GM19035 (cell line): ENCODE data around the gene PTTG1IP.
"Not testable (repeated sequence)": the region's sequence is repeated elsewhere in the genome, so short reads cannot be mapped to it uniquely, and the experiment has no call there.

Experiments
- ATAC-seq: cut with Tn5 transposase; IDR thresholded peaks from one replicate; pipeline ENCODE4 v1.9.1; 2021; ENCODE audit not compliant: unreplicated experiment

The PTTG1IP gene

GRCh38 chr21:44883250-44883649 is 9.8 kb upstream of the PTTG1IP start:
- no peak for ATAC-seq

GRCh38 chr21:44881198-44881872 is 7.8 kb upstream of the PTTG1IP start:
- ATAC-seq, result no peak

- no peak for ATAC-seq
These were observed 7.1 kb upstream of the PTTG1IP start for GRCh38 chr21:44880405-44881197.

GRCh38 chr21:44879238-44879637 is 5.7 kb upstream of the PTTG1IP start:
- not testable (repeated sequence) for ATAC-seq

DNA sequence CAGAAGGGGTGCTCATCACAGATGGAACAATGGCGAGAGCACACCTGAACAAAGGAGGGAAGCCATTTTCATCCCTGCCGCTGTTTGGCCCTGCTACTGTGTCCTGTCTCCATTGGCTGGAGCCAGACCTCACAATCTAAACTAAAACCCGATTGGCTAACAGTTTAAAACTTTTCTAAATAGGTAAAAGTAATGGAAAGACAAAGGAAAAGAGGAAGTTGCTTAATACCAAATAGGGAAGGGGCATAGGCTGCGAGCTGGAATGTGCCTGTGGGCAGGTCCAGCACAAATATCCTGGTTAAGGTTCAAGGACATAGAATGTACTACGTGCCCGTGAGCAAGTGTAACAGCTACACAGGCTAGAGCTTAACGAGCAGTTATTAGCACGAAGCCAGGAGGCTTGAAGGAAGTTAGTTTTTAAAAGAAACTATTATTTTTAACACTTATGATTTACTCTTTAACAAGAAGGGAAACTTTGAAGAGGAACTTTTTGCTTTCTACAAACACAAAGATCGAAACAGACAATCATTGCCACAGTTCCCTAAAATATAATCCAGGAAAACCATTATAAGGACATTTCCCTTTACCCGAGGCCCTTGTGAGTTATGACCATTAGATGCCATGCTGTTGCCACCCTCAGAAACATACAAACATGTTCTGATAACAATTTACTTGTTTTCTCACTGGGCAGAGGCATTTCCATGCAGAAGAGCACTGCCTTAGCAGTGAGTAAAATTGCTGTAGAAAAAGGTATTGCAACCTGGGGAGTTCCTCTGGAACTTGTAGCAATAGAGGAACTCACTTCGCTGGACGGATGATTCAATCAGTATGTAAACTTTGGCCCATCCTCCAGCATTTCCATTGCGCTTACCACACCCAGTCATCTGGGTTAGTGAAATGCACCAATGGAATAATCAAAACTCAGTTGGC is 4.8 kb upstream of the PTTG1IP start:
- no peak for ATAC-seq

DNA sequence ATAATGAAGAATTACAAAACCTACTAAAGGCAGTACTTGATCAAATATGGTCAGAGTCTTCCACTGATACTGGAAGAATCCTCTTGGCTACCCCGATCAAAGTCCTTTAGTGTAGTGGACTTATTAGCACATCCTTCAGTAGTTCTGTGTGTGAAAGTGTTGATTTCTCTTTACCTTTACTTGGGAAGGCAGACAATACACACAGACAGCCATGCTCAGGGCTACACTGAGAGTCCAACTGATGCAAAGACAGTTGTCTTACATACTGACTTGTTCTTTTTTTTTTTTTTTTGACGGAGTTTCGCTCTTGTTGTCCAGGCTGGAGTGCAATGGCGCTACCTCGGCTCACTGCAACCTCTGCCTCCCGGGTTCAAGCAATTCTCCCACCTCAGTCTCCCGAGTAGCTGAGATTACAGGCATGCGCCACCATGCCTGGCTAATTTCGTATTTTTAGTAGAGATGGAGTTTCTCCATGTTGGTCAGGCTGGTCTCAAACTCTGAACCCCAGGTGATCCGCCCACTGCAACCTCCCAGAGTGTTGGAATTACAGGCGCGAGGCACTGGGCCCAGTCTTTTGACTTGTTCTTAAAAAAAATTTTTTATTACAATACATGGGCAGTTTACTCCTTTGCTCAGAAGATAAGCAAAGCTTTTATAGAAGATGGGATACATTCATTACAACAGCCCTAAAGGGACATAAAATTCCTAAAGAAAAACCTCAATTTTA is 3.5 kb upstream of the PTTG1IP start:
- no peak for ATAC-seq

DNA sequence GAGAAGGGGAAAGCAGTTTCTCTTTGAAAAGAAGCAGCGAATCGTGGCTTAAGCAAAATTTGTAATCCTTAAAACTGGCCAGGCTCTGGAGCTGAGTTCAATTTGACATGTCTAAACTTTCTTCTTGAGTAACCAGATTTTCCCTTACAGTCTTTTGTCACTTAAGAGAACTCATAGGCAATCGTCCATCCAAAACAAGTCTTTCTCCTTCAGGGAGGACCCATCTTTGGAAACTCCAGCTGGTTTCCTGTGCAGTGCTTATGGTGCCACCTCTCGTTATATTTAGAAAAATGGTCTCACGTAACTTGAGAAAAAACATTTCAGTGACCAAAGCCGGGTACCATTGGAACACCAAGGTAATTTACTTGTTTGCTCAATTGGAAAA is 1.8 kb upstream of the PTTG1IP start:
- no peak for ATAC-seq

DNA sequence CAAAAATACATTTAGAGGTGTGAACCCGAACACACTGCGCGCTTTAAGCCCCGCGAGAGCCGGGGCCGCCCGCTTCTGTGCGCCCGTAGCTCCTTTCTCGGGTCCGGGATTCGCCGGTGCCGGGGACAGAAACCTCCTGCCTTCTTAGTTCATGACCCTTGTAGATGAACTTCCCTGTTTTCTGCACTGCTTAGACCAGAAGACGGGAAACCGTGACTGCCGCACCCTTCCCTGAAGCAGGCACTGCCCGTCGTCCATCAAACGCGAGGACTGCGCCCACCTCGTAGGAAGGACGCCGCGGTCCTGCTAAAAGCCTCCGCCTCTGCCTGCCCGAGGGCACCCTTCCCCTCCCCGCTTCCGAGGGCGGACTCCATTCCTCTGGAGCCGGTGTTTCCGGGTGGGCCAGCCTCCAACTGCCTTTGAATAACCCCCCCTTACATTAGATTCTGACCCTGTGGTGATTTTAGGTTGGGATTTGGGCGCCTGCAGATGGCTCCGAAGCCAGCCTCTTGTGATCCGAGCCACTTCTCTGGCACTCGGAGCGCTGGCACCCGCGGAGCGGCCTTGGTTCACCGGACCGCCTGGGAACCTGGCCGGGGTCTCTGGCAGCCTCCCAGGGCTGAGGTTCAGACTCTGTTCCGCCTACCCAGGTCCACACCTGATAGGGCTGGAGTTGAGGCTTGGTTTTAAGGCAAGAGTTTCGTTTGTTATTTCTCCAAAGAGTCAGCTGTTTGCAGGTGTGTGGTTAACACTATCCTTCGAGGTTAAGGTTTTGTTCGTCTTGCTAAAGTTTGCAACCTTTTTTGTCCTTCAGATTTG is 1.2 kb upstream of the PTTG1IP start:
- ATAC-seq, result no peak

DNA sequence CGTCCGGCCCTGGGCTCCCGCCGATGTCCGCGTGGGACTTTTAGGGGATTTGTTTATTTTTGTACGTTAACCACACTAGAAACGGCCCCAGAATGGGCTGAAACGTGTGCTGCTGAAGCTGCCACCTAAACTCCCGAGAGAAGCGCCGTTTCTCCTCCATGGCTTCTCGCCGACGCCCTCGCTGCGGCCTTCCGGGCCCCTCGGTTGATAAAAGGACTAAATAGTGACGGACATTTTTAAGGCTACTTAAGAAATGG is 678 bp upstream of the PTTG1IP start:
- ATAC-seq, result peak; percentile 3

GRCh38 chr21:44872649-44873355 is 688 bp downstream of the PTTG1IP start:
- ATAC-seq, result no peak

GRCh38 chr21:44872323-44872648 is 1.2 kb downstream of the PTTG1IP start:
- no peak for ATAC-seq

DNA sequence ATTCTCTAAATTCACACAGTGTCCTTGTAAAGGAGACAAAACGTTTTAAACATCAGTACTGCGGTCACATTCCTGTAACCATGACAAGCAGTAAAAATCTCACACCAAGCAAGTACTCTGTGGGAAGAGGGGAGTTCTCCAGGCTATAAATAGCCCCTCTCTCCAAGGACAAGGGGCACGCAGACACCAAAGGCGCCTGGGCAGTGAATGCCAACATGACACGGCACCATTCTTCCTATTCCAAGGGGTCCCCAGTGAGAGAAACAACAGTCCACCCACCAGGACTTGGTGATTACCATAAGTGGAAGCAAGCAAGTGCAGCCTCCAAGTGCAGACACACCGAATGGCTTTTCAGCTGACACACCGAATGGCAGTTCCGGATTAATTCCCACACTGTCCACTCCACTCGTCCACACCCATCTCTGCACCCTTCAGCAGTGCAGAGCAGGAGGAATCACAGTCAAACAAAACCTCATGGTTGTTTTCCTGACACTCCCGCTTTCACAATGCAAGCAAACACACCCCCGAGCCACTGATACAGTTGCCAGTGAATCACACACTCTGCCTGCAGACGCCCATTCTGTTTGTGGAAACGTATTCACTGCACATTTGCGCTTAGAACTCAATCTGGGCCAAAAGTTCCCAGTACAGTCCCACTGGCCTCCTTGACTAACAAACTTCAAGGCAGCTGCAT is 1.8 kb downstream of the PTTG1IP start:
- ATAC-seq, result no peak

- ATAC-seq, result no peak
These were observed 2.6 kb downstream of the PTTG1IP start for GRCh38 chr21:44870748-44871495.

DNA sequence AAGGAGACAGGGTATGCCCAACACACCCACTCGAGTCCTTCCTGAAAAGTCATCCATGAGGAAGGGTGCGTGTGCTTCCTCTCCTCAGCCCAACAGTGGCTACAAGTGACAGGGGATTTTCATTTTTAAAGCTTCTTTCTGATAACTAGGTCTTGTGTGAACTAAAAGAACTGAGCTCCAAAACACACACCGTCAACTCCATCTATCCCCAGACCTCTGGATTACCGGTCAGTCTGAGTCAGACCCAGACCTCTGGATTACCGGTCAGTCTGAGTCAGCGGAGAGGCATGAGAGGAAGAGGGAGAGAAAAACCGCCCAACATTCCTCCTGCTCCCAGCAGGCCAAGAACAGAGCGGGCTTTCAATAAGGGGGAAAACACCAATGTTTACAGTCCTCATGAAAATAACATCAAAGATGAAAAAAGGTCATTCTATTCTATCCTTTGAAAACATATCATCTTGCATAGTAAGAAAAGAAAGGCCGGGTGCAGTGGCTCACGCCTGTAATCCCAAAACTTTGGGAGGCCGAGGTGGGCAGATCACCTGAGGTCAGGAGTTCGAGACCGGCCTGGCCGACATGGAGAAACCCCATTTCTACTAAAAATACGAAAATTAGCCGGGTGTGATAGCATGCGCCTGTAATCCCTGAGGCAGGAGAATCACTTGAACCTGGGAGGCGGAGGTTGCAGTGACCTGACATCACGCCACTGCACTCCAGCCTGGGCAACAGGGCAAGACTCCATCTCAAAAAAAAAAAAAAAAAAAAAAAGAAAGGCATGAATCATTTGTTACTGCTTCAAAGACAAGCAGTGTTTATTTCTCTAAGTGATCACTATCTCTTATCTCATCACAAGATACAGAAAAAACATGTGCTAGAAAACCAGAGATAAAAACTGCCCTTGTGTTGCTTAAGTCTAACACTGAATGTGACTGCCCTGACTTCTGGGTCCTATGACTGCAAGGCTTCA is 3.4 kb downstream of the PTTG1IP start:
- no peak for ATAC-seq

- ATAC-seq, result no peak
These were observed 4.8 kb downstream of the PTTG1IP start for GRCh38 chr21:44868707-44869106.

GRCh38 chr21:44867999-44868700 is 5.3 kb downstream of the PTTG1IP start:
- ATAC-seq, result no peak

DNA sequence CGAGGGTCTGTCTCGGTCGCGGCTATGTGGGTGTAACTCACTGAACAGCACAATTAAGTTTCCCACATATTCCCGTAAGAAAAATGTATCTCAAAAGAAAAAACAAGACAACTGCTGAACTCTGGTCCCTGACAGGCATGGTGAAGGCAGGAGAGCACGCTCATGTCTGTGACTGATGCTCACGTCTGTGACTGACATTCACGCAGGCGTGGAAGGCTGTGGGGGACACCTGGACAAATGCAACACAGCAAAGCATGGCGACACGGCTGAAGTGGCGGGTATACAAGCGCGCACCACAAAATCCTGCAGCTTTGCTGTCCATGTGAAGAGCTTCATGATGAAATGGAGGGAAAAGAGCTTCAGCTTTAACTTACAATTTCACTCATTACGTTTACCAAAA is 6.0 kb downstream of the PTTG1IP start:
- no peak for ATAC-seq
